MM.1S (cell line): ENCODE data around the gene SFMBT2.

Source experiments
- DNase-seq: peaks from one replicate; pipeline ENCODE4 v3.0.0-alpha.2; 2015
- H2AFZ ChIP-seq: fragments of 300-600 bp; sonication (generic); 2 replicates; pipeline ENCODE4 v1.6.0; 2016; ENCODE audit warnings: antibody characterized with exemption, low read length
- H3F3A ChIP-seq: fragments of 300-600 bp; sonication (generic); 2 replicates; pipeline ENCODE4 v1.6.1; 2016; ENCODE audit warnings: mild to moderate bottlenecking, antibody characterized with exemption, low read length, moderate library complexity, mixed read lengths; ENCODE audit not compliant: insufficient read depth
- H3K27ac ChIP-seq: fragments of 300-600 bp; sonication (generic); 2 replicates; pipeline ENCODE4 v1.5.1; 2016; ENCODE audit warnings: mild to moderate bottlenecking, low read length
- H3K27me3 ChIP-seq: fragments of 300-600 bp; sonication (generic); replicated peaks from 2 replicates; pipeline ENCODE4 v1.6.0; 2016; ENCODE audit warnings: low read length; ENCODE audit not compliant: insufficient read depth
- H3K36me3 ChIP-seq: fragments of 300-600 bp; sonication (generic); replicated peaks from 2 replicates; pipeline ENCODE4 v1.6.1; 2016; ENCODE audit warnings: mild to moderate bottlenecking, low read length, mixed read lengths; ENCODE audit not compliant: insufficient read depth
- H3K4me1 ChIP-seq: fragments of 300-600 bp; sonication (generic); 2 replicates; pipeline ENCODE4 v1.6.1; 2016; ENCODE audit warnings: low read length, mixed read lengths
- H3K4me2 ChIP-seq: fragments of 300-600 bp; sonication (generic); 2 replicates; pipeline ENCODE4 v1.6.0; 2016; ENCODE audit warnings: low read depth, low read length
- H3K4me3 ChIP-seq: fragments of 300-600 bp; sonication (generic); 2 replicates; pipeline ENCODE4 v1.5.1; 2016; ENCODE audit warnings: low read length, mixed read lengths
- H3K79me2 ChIP-seq: fragments of 300-600 bp; sonication (generic); 2 replicates; pipeline ENCODE4 v1.6.1; 2016; ENCODE audit warnings: mixed run types, low read length, mixed read lengths
- H3K9ac ChIP-seq: fragments of 300-600 bp; sonication (generic); 2 replicates; pipeline ENCODE4 v1.6.1; 2016; ENCODE audit warnings: low read length, mixed read lengths
- H3K9me2 ChIP-seq: fragments of 300-600 bp; sonication (generic); replicated peaks from 2 replicates; pipeline ENCODE4 v1.6.1; 2016; ENCODE audit warnings: mild to moderate bottlenecking, low read length, mixed read lengths; ENCODE audit not compliant: insufficient read depth
- H3K9me3 ChIP-seq: fragments of 300-600 bp; sonication (generic); replicated peaks from 2 replicates; pipeline ENCODE4 v1.6.1; 2016; ENCODE audit warnings: mild to moderate bottlenecking, low read length, mixed read lengths; ENCODE audit not compliant: insufficient read depth
- H4K20me1 ChIP-seq: fragments of 300-600 bp; sonication (generic); 2 replicates; pipeline ENCODE4 v1.6.1; 2016; ENCODE audit warnings: mild to moderate bottlenecking, low read length, moderate library complexity, mixed read lengths; ENCODE audit not compliant: insufficient read depth
- CTCF ChIP-seq: fragments of 300-600 bp; sonication (generic); IDR thresholded peaks from 2 replicates; pipeline ENCODE4 v1.5.1; 2016; ENCODE audit warnings: antibody characterized with exemption, low read length, mixed read lengths
- EZH2 ChIP-seq: fragments of 300-600 bp; sonication (generic); optimal IDR thresholded peaks from 2 replicates; pipeline ENCODE3; 2017; ENCODE audit warnings: low read depth, mild to moderate bottlenecking, antibody characterized with exemption, low read length, mixed read lengths
- EZH2phosphoT487 ChIP-seq: fragments of 300-600 bp; sonication (generic); IDR thresholded peaks from 2 replicates; pipeline ENCODE4 v1.6.1; 2018; ENCODE audit warnings: antibody characterized with exemption, low read length

The SFMBT2 gene

GRCh38 chr10:7417807-7418206 is 7.0 kb upstream of the SFMBT2 start:
- H3K9ac ChIP-seq: no peak overlapping the region
- no peak overlapping the region for H2AFZ ChIP-seq
- H3K27me3 ChIP-seq: no peaks in the 10 kb centered on the region
- no peak overlapping the region for H3K27ac ChIP-seq
- no peaks in the 10 kb centered on the region for H4K20me1 ChIP-seq
- H3K4me1 ChIP-seq: peaks cover 9% of the 10 kb centered on the region; the same call in 1 of the 2 replicates
- H3K4me3 ChIP-seq: no peak overlapping the region
- H3K79me2 ChIP-seq: no peaks in the 10 kb centered on the region
- TF ChIP-seq CTCF (no peak), EZH2phosphoT487 (no peak), EZH2 (no peak)
- no peaks in the 10 kb centered on the region for H3F3A ChIP-seq
- H3K4me2 ChIP-seq: no peak overlapping the region
- no peaks in the 10 kb centered on the region for H3K9me3 ChIP-seq
- DNase-seq: no peak
- H3K36me3 ChIP-seq: no peaks in the 10 kb centered on the region
- no peaks in the 10 kb centered on the region for H3K9me2 ChIP-seq

GRCh38 chr10:7417103-7417623 is 6.3 kb upstream of the SFMBT2 start:
- Histone ChIP-seq H3K4me2 (no peak overlapping the region), H3K9me3 (no peaks in the 10 kb centered on the region), H3K36me3 (no peaks in the 10 kb centered on the region), H3K27ac (no peak overlapping the region), H3K79me2 (no peaks in the 10 kb centered on the region), H3K4me1 (peaks cover 9% of the 10 kb centered on the region; the same call in 1 of the 2 replicates), H3K4me3 (no peak overlapping the region), H3F3A (no peaks in the 10 kb centered on the region), H3K9ac (no peak overlapping the region), H3K9me2 (no peaks in the 10 kb centered on the region), H3K27me3 (no peaks in the 10 kb centered on the region), H4K20me1 (no peaks in the 10 kb centered on the region), H2AFZ (no peak overlapping the region)
- peak; percentile 67 for DNase-seq
- TF ChIP-seq CTCF (peak; percentile 50), EZH2 (no peak)

- H3K27ac ChIP-seq: no peak overlapping the region
- H3F3A ChIP-seq: peaks cover 5% of the 10 kb centered on the region; the same call in 1 of the 2 replicates
- no peaks in the 10 kb centered on the region for H3K9me2 ChIP-seq
- peaks cover 15% of the 10 kb centered on the region for H3K79me2 ChIP-seq
- no peak overlapping the region for H3K4me2 ChIP-seq
- H4K20me1 ChIP-seq: no peaks in the 10 kb centered on the region
- no peak overlapping the region for H2AFZ ChIP-seq
- H3K27me3 ChIP-seq: no peaks in the 10 kb centered on the region
- H3K4me3 ChIP-seq: no peak overlapping the region
- TF ChIP-seq EZH2phosphoT487: no peak
- TF ChIP-seq CTCF: no peak
- TF ChIP-seq EZH2: no peak
- no peaks in the 10 kb centered on the region for H3K9me3 ChIP-seq
- H3K4me1 ChIP-seq: peaks cover 9% of the 10 kb centered on the region; the same call in 1 of the 2 replicates
- H3K36me3 ChIP-seq: no peaks in the 10 kb centered on the region
- no peak overlapping the region for H3K9ac ChIP-seq
- DNase-seq: no peak
Observed at GRCh38 chr10:7414766-7415165, 3.9 kb upstream of the SFMBT2 start.
